Ramos (cell line): ENCODE measurements around the gene KDM4C.

Source experiments
- in situ Hi-C: fragments of 300-500 bp; cut with MboI; formaldehyde crosslinking; loops from one replicate; pipeline ENCODE4 v1.14.3; 2022; ENCODE audit warnings: low sequenced_read_pairs; ENCODE audit not compliant: unreplicated experiment

The KDM4C gene

GRCh38 chr9:6845880-6846279 lies 88.1 kb downstream of the KDM4C start:
- in situ Hi-C loops, result no loop called here

GRCh38 chr9:6852243-6852963 lies 94.6 kb downstream of the KDM4C start:
- in situ Hi-C loops, result no loop called here

- in situ Hi-C loops, result no loop called here
These were observed 98.1 kb downstream of the KDM4C start for GRCh38 chr9:6855860-6856259.

- in situ Hi-C loops, result no loop called here
These were observed 106.3 kb downstream of the KDM4C start for GRCh38 chr9:6864102-6864501.

GRCh38 chr9:6869081-6869948 lies 111.5 kb downstream of the KDM4C start:
- in situ Hi-C loops, result no loop called here

- in situ Hi-C loops, result no loop called here
These were observed 112.4 kb downstream of the KDM4C start for GRCh38 chr9:6870149-6870548.

GRCh38 chr9:6870650-6871477 lies 113.1 kb downstream of the KDM4C start:
- in situ Hi-C loops, result no loop called here

GRCh38 chr9:6873857-6874256 lies 116.1 kb downstream of the KDM4C start:
- in situ Hi-C loops, result no loop called here

- in situ Hi-C loops, result no loop called here
These were observed 118.6 kb downstream of the KDM4C start for GRCh38 chr9:6876195-6876894.

- in situ Hi-C loops, result no loop called here
These were observed 119.9 kb downstream of the KDM4C start for GRCh38 chr9:6877671-6878161.

- in situ Hi-C loops, result no loop called here
These were observed 122.9 kb downstream of the KDM4C start for GRCh38 chr9:6880626-6881025.

GRCh38 chr9:6884101-6884500 lies 126.3 kb downstream of the KDM4C start:
- in situ Hi-C loops, result no loop called here

GRCh38 chr9:6884990-6885389 lies 127.2 kb downstream of the KDM4C start:
- in situ Hi-C loops, result no loop called here

- in situ Hi-C loops, result no loop called here
These were observed 129.3 kb downstream of the KDM4C start for GRCh38 chr9:6887051-6887450.

GRCh38 chr9:6889868-6890267 lies 132.1 kb downstream of the KDM4C start:
- in situ Hi-C loops, result no loop called here

GRCh38 chr9:6893350-6894131 lies 135.8 kb downstream of the KDM4C start:
- in situ Hi-C loops, result no loop called here

GRCh38 chr9:6894135-6894534 lies 136.4 kb downstream of the KDM4C start:
- in situ Hi-C loops, result no loop called here

GRCh38 chr9:6895754-6896153 lies 138.0 kb downstream of the KDM4C start:
- in situ Hi-C loops, result no loop called here

- in situ Hi-C loops, result no loop called here
These were observed 138.8 kb downstream of the KDM4C start for GRCh38 chr9:6896562-6896961.
